HG02588 (cell line): ENCODE measurements around the gene FER.

Source experiments
- ATAC-seq: cut with Tn5 transposase; IDR thresholded peaks from one replicate; pipeline ENCODE4 v1.9.1; 2021; ENCODE audit warnings: mild to moderate bottlenecking, moderate library complexity; ENCODE audit not compliant: unreplicated experiment

FER gene

DNA sequence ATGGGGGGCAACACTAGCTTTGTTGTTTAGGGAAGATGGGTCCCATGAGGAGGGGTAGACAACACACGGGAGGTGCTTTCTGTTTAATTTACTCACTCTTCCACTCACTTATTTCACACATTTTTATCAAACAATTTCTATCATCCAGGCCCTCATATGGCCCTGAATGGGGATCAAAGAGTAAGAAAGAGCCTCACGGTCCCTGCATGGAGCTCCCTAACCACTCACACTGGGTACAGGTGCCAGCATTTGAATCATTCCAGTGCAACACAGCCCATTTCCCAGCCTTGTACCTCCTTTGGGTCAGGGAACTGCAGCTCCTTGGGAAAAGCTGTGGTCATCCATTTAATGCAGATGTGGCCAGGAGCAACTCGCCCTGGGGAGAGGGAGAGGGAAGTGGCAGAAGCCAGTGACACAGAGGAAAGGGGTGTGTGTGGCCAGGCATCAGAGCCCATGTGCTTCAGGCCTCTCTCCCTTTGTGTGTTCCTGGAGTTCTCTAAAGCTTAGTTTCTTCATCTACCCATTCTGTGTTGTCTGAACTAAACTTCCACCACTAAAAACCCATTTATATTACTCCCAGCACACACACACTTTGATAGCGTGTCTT is 476.7 kb downstream of the FER start:
- ATAC-seq: no peak

DNA sequence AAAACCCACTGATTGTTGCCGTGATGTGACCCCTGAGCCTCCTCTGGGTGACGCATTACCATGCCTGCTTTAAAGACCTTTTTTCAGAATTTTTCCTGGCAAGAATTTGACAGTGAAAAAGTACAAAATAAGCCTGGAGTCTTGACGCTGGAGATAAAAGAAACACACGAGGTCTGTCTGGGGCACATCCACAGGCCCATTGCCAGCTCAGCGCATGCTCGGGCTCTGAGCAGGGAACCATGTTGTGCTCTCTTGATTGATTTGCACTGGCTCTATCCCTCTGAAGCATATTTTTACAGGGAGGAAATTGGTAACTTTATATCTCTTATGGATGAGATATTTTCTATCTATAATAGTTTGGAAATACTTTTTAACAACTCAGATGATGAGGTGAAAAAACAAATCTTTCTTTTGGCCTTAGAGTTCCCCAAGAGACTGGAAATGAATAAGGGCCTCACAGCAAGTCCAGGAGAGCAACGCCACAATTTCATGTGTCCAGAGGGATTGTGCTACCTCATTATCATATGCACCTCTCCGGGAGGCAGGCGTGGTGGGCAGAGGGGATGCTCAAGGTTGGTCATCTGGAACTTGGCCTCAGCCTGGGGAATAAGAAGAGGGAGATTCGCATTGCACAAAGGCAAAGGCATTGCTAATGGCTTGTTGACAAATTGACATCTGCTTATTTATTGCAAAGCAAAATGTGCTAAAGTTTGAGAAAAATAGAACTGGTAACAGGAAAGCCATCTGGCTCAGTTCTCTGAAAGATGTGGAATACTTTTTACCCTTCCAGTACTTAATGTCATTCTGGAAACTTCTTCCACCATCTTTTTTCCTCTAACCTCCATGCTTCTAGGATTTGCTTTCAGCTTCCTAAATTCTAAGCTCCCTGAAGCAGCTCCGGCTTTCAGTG is 478.3 kb downstream of the FER start:
- ATAC-seq: no peak

DNA sequence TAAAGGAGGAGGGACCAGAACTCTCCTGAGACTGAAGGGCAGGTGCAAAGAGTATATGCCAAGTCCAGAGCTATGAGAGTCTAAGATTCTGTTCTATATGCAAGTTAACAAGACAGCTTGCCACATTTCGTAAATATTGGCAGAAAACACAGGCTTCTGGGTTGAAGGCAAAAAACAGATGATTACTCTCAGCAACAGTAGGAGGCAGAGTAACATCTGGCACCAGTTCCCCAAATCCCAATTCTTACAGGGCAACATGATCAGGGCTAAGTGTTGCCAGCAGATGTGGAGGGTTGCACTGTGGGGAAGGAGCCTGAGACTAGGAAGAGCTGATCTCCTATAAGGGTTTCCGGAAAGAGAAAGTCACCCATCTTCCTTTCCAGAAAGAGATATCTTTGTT is 482.7 kb downstream of the FER start:
- no peak for ATAC-seq

DNA sequence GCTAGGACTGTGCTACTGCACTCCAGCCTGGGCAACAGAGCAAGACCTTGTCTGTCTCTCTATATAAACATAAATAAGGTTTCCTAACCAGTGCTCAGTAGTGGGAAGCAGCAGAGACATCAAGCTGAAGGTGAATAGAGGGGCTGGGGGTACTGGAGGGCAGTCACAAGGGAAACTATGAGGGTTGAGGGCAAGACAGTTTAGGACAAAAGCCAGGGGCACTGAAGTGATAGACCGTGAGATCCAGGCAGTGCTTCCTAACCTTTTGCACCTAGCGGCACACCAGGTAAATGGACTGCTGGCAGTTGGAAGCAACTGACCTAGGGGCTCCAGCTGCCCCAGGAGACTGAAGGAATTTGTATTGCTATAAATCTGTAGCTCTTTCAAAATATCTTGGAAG is 483.6 kb downstream of the FER start:
- no peak for ATAC-seq

DNA sequence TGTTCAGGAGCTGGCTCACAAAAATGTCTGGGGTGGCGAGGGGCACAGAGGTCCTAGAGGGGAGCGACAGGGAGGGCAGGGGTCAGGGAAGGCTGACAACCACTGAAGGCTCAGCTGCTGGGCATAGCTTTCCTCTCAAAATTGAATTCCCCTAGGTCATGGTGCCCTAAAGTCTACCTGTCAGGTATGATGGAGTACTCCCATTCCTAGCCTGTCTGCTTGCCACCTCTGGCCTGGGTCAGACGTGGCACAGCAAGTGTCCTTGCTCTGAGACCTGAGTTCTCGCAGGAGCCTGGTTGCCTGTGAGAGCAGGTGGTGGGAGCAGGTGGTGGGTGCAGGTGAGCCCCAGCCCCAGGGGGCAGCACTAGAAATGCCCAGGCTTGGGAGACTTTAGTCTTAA is 486.7 kb downstream of the FER start:
- no peak for ATAC-seq

DNA sequence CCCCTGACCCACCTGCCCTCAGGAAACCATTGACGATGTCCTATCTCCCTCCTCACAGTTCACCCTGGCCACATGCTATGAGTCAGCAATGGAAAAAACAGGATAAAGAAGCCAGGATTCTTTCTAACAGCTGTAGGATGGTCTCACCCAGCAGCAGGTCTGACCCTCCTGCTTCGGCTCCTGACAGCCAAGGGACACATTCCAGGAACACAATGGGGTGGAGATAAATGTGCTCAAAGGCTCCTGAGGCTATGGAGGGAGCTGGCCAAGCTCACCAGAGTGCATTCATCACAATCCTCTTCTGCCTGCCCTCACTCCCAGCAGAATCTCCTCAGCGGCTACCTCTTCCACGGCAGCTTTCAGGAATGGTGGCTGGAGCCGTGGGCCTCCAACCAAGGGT is 491.8 kb downstream of the FER start:
- no peak for ATAC-seq

DNA sequence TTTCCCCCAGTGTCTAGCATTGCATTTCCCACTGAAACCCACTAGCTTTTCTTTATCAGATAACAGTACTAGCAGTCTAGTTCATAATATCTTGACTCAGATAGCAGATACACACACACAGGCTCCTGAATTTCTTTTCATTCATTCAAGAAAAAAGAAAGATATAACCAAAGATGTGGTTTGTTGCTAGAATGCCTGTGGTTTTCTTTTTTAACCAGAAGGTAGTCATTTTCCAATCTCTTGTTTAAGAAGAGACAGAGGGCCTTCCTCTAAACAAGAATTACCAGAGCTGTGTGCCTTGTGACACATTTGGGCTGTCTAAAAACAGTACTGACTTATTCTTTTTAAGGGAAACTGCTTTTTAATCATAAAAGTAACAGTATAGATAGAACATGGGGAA is 494.8 kb downstream of the FER start:
- ATAC-seq: no peak

DNA sequence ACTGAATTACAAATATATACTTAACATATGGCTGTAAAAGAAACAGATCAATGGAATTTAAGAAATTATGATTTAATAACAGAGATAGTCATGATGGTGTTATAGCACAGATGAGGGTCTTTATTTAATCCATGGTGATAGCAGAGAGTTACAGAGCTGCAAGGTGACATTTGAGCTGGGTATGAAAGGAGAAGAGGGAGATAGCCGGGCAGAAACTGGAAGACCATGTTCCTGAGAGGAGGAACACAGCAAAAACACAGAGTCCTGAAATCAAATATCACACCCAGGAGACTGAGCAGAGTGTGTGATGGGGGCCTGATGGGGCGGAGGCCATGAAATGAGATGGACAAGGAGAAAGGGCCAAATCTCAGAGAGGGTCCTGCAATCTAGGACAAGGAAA is 498.7 kb downstream of the FER start:
- ATAC-seq: no peak
